ENCODE data around the gene KANSL1.

GRCh38 chr17:46202424-46202823 is 9.2 kb upstream of the KANSL1 start:
- TF ChIP-seq CTCF (IDR thresholded peaks at IDR 0.05) (no peak), EZH2phosphoT487 (IDR thresholded peaks at IDR 0.05) (no peak)
